Measurements from ENCODE around the gene STRADA. TPM values are rescaled to one million over a fixed set of nuclear protein-coding genes. Genes with fewer than 3 reads are reported as not detected.
A peak's percentile ranks its signal among the peaks of the same experiment; 100 is the strongest.

The STRADA gene
- total RNA-seq, 2 donors from 2014 or later: 15.6 to 19.9 TPM

DNA sequence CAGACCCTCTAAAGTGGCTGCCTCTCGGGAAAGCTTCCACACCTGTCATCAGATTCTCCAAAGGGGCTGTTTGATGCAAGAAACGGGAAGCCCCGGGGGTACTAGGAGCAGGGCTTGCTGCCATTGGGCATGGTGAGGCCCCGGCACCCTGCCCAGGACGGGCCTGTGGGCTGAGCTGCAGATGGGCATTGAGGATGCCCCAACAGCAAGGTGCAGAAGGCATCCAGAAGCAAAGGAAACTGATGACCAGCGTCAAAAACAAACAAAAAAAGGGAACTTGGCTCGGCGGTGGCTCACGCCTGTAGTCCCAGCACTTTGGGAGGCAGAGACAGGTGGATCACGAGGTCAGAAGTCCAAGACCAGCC lies 40.2 kb downstream of the STRADA start:
- intact Hi-C loops (cut with DNase I): loop anchor here (10.0 kb wide), 1 partner anchor 277 kb away; no protein-coding TSS in a partner anchor
- H3K4me3 ChIP-seq: peak overlapping the region; percentile 46
- no peaks in the 10 kb centered on the region for H3K36me3 ChIP-seq
- TF ChIP-seq CTCF (IDR thresholded peaks at IDR 0.05): no peak
- DNase-seq: no peak
- peaks cover 7% of the 10 kb centered on the region for H3K27me3 ChIP-seq
- no peaks in the 10 kb centered on the region for H3K9me3 ChIP-seq
- H3K9ac ChIP-seq (ENCODE audit: low read depth in 2 of 2, low read length in 2 of 2): peak overlapping the region; percentile 34 to 51
- peak overlapping the region; percentile 78 for H3K27ac ChIP-seq
- H3K4me1 ChIP-seq: no peaks in the 10 kb centered on the region

DNA sequence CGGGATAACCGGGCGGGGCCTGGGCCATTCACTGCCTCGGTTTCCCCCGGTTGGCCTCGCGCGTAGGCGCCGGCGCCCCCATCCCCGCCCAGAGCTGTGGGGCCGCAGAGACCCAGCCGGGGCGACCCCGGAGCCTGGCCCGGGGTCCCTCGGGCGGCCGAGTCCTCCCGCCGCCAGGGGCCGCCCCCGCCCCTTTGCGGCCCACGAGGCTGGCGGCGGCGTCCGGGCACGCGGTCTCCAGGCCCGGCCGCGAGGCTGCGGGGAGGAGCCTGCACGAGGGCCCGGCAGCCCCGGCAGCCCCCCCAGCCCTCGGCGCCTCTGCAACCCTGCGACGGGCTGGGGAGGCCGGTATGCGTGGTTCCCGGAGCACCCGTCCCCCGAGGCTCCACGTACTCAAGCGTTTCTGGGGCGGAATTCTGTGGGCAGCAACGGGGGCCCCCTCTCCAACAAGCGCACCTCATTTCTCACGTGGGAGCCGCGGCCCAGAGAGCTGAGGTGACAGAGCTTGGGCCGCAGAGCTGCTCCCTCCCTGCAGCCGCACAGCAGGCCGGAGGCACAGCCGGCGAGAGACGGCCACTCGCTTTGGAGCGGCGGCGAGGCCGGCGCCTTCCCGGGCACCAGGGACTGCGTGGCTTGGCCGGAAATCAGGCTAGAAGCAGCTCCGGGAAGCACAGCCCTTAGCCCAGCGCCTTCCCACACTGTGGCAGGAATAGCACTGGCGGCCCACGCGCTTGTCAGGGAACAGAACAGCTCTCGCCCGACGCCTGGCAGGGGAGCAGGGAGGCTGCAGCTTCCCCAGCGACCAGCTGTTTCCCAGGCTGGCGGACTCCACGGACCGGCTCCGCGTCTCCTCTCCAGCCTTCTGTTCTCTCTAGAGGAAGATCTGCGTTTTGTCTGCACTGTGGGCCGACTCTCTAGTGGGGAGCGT lies 40.8 kb downstream of the STRADA start:
- Histone ChIP-seq H3K36me3 (no peaks in the 10 kb centered on the region), H3K4me1 (no peaks in the 10 kb centered on the region), H3K9me3 (no peaks in the 10 kb centered on the region), H3K9ac (ENCODE audit: low read depth in 2 of 2, low read length in 2 of 2) (peak overlapping the region; percentile 34 to 79), H3K27me3 (peaks cover 7% of the 10 kb centered on the region), H3K27ac (peak overlapping the region; percentile 78), H3K4me3 (peak overlapping the region; percentile 46)
- TF ChIP-seq CTCF (IDR thresholded peaks at IDR 0.05): no peak
- DNase-seq: no peak
- intact Hi-C loops (cut with DNase I): loop anchor here (10.0 kb wide), 1 partner anchor 276 kb away; no protein-coding TSS in a partner anchor

GRCh38 chr17:63699638-63700527 lies 41.7 kb downstream of the STRADA start, which contains the start of gene LIMD2:
LIMD2 (minus strand) TSS chr17:63700125; CDS start chr17:63699298, 827 bp downstream.
- H3K27me3 ChIP-seq: peaks cover 7% of the 10 kb centered on the region
- no peak for TF ChIP-seq CTCF (IDR thresholded peaks at IDR 0.05)
- DNase-seq: peak; percentile 54
- H3K27ac ChIP-seq: peak within 1 kb of the TSS; percentile 78
- peak within 1 kb of the TSS; percentile 46 for H3K4me3 ChIP-seq
- intact Hi-C loops (cut with DNase I): loop anchor here (10.0 kb wide), 1 partner anchor 275 kb away; no protein-coding TSS in a partner anchor
- peak within 1 kb of the TSS; percentile 58 to 79 for H3K9ac ChIP-seq (ENCODE audit: low read depth in 2 of 2, low read length in 2 of 2)
- H3K4me1 ChIP-seq: no peaks in the 10 kb centered on the region
- no peaks in the 10 kb centered on the region for H3K9me3 ChIP-seq
- no peaks in the 10 kb centered on the region for H3K36me3 ChIP-seq

- Histone ChIP-seq H3K9ac (ENCODE audit: low read depth in 2 of 2, low read length in 2 of 2) (peak overlapping the region; percentile 58 to 63), H3K27me3 (peaks cover 7% of the 10 kb centered on the region), H3K9me3 (no peaks in the 10 kb centered on the region), H3K36me3 (no peaks in the 10 kb centered on the region), H3K4me1 (no peaks in the 10 kb centered on the region), H3K27ac (peak overlapping the region; percentile 60), H3K4me3 (peak overlapping the region; percentile 46)
- intact Hi-C loops (cut with DNase I): no loop called here
- TF ChIP-seq CTCF (IDR thresholded peaks at IDR 0.05): no peak
- peak; percentile 57 for DNase-seq
Observed at GRCh38 chr17:63698886-63699637, 42.5 kb downstream of the STRADA start.

Measured in colonic mucosa (tissue), 4 donors.